ENCODE results near the gene UNKL.

The UNKL gene

GRCh38 chr16:1432388-1433262, 18.1 kb upstream of the UNKL start:
- no peak for DNase-seq (ENCODE audit: low read depth in 2 of 3, low spot score in 1 of 3)

- DNase-seq (ENCODE audit: low read depth in 2 of 3, low spot score in 1 of 3) = no peak
Observed at GRCh38 chr16:1431497-1432270, 17.2 kb upstream of the UNKL start.

- no peak for DNase-seq (ENCODE audit: low read depth in 2 of 3, low spot score in 1 of 3)
Observed at GRCh38 chr16:1430759-1431496, 16.4 kb upstream of the UNKL start, which contains the start of gene PERCC1. Gene PERCC1 (plus strand): TSS chr16:1431078. CDS start chr16:1432594, 1,516 bp downstream.

GRCh38 chr16:1430214-1430758, 15.8 kb upstream of the UNKL start:
- no peak for DNase-seq (ENCODE audit: low read depth in 2 of 3, low spot score in 1 of 3)

GRCh38 chr16:1429631-1430030, 15.1 kb upstream of the UNKL start:
- no peak for DNase-seq (ENCODE audit: low read depth in 2 of 3, low spot score in 1 of 3)

GRCh38 chr16:1429012-1429411, 14.5 kb upstream of the UNKL start:
- no peak for DNase-seq (ENCODE audit: low read depth in 2 of 3, low spot score in 1 of 3)

- peak; percentile 32 to 47 (median 36) for DNase-seq (ENCODE audit: low read depth in 2 of 3, low spot score in 1 of 3)
Observed at GRCh38 chr16:1428511-1428910, 14.0 kb upstream of the UNKL start.

GRCh38 chr16:1427473-1428461, 13.3 kb upstream of the UNKL start:
- DNase-seq (ENCODE audit: low read depth in 2 of 3, low spot score in 1 of 3) = no peak

GRCh38 chr16:1426734-1427471, 12.4 kb upstream of the UNKL start:
- DNase-seq (ENCODE audit: low read depth in 2 of 3, low spot score in 1 of 3) = no peak

GRCh38 chr16:1425616-1426370, 11.3 kb upstream of the UNKL start:
- no peak for DNase-seq (ENCODE audit: low read depth in 2 of 3, low spot score in 1 of 3)

GRCh38 chr16:1424028-1424427, 9.5 kb upstream of the UNKL start:
- no peak for DNase-seq (ENCODE audit: low read depth in 2 of 3, low spot score in 1 of 3)

- DNase-seq (ENCODE audit: low read depth in 2 of 3, low spot score in 1 of 3) = no peak
Observed at GRCh38 chr16:1422076-1422475, 7.6 kb upstream of the UNKL start.

- no peak for DNase-seq (ENCODE audit: low read depth in 2 of 3, low spot score in 1 of 3)
Observed at GRCh38 chr16:1420111-1420539, 5.6 kb upstream of the UNKL start.

- DNase-seq (ENCODE audit: low read depth in 2 of 3, low spot score in 1 of 3) = no peak
Observed at GRCh38 chr16:1416521-1416941, 2.0 kb upstream of the UNKL start.

GRCh38 chr16:1413684-1414531, 596 bp downstream of the UNKL start:
- peak; percentile 37 to 56 (median 46) for DNase-seq (ENCODE audit: low read depth in 2 of 3, low spot score in 1 of 3)

GRCh38 chr16:1412847-1413246, 1.7 kb downstream of the UNKL start:
- no peak for DNase-seq (ENCODE audit: low read depth in 2 of 3, low spot score in 1 of 3)

- DNase-seq (ENCODE audit: low read depth in 2 of 3, low spot score in 1 of 3) = peak; percentile 87 to 97 (median 93)
Observed at GRCh38 chr16:1408171-1408837, 6.2 kb downstream of the UNKL start.

Data from stimulated activated CD4-positive, alpha-beta T cell treated with anti-CD3 and anti-CD28 coated beads, Interleukin-12 subunit alpha, Interleukin-12 subunit beta, amount 100 ng/mL, for 48 hours (primary cell).